Measurements from ENCODE around the gene PGM1.
A peak's percentile ranks its signal among the peaks of the same experiment; 100 is the strongest.

The PGM1 gene

GRCh38 chr1:63601463-63601862 is 8.3 kb downstream of the PGM1 start:
- no peak for DNase-seq

GRCh38 chr1:63601912-63602311 is 8.7 kb downstream of the PGM1 start:
- DNase-seq, result no peak

- DNase-seq, result no peak
Observed at GRCh38 chr1:63602629-63603028, 9.4 kb downstream of the PGM1 start.

GRCh38 chr1:63603810-63604209 is 10.6 kb downstream of the PGM1 start:
- no peak for DNase-seq

- DNase-seq, result no peak
Observed at GRCh38 chr1:63607322-63607721, 14.1 kb downstream of the PGM1 start.

- no peak for DNase-seq
Observed at GRCh38 chr1:63611231-63611630, 18.0 kb downstream of the PGM1 start.

GRCh38 chr1:63612564-63612963 is 19.4 kb downstream of the PGM1 start:
- DNase-seq, result no peak

- no peak for DNase-seq
Observed at GRCh38 chr1:63612971-63613370, 19.8 kb downstream of the PGM1 start.

GRCh38 chr1:63615768-63616420 is 22.7 kb downstream of the PGM1 start:
- peak; percentile 14 to 47 for DNase-seq

- DNase-seq, result no peak
Observed at GRCh38 chr1:63617450-63617849, 24.2 kb downstream of the PGM1 start.

GRCh38 chr1:63618011-63618410 is 24.8 kb downstream of the PGM1 start:
- no peak for DNase-seq

GRCh38 chr1:63619558-63619957 is 26.3 kb downstream of the PGM1 start:
- DNase-seq, result no peak

GRCh38 chr1:63620671-63621070 is 27.5 kb downstream of the PGM1 start:
- no peak for DNase-seq

GRCh38 chr1:63621075-63621474 is 27.9 kb downstream of the PGM1 start:
- no peak for DNase-seq

GRCh38 chr1:63621698-63622097 is 28.5 kb downstream of the PGM1 start:
- no peak for DNase-seq

- no peak for DNase-seq
Observed at GRCh38 chr1:63622849-63623566, 29.8 kb downstream of the PGM1 start.

- no peak for DNase-seq
Observed at GRCh38 chr1:63623952-63624351, 30.7 kb downstream of the PGM1 start.

- DNase-seq, result no peak
Observed at GRCh38 chr1:63624911-63625310, 31.7 kb downstream of the PGM1 start.

GRCh38 chr1:63626222-63626621 is 33.0 kb downstream of the PGM1 start:
- DNase-seq, result no peak

- no peak for DNase-seq
Observed at GRCh38 chr1:63628607-63629006, 35.4 kb downstream of the PGM1 start.

GRCh38 chr1:63630238-63630637 is 37.0 kb downstream of the PGM1 start:
- no peak for DNase-seq

GRCh38 chr1:63630666-63631065 is 37.5 kb downstream of the PGM1 start:
- DNase-seq, result no peak

- no peak for DNase-seq
Observed at GRCh38 chr1:63632110-63632509, 38.9 kb downstream of the PGM1 start.

- DNase-seq, result no peak
Observed at GRCh38 chr1:63633281-63633680, 40.1 kb downstream of the PGM1 start.

- no peak for DNase-seq
Observed at GRCh38 chr1:63634471-63634870, 41.3 kb downstream of the PGM1 start.
